Type B pancreatic cell (in vitro differentiated cells): ENCODE results near the gene ANKS1A. TPM values are rescaled to one million over a fixed set of nuclear protein-coding genes. Genes with fewer than 3 reads are reported as not detected.

Experiments
- DNase-seq: peaks from one replicate; pipeline ENCODE4 v3.0.0; 2021; ENCODE audit warnings: mixed read lengths; ENCODE audit not compliant: unreplicated experiment; ENCODE audit errors: extremely low spot score
- H3K27ac Mint-ChIP-seq: 2 replicates; pipeline ENCODE4 v1.8.0; 2021; ENCODE audit warnings: mild to moderate bottlenecking, mixed read lengths
- H3K27me3 Mint-ChIP-seq: 2 replicates; pipeline ENCODE4 v1.8.0; 2021; ENCODE audit warnings: mixed read lengths
- H3K36me3 Mint-ChIP-seq: 2 replicates; pipeline ENCODE4 v1.8.0; 2021; ENCODE audit warnings: mixed read lengths
- H3K4me1 Mint-ChIP-seq: one replicate; pipeline ENCODE4 v1.8.0; 2021; ENCODE audit warnings: mixed read lengths; ENCODE audit not compliant: unreplicated experiment
- H3K4me3 Mint-ChIP-seq: 2 replicates; pipeline ENCODE4 v1.8.0; 2021; ENCODE audit warnings: mild to moderate bottlenecking, mixed read lengths
- H3K9me3 Mint-ChIP-seq: 2 replicates; pipeline ENCODE4 v1.8.0; 2021; ENCODE audit warnings: mixed read lengths
- total RNA-seq: library from RNA; stranded (reverse); gene quantifications from 2 replicates; pipeline ENCODE4 v1.2.1, GENCODE V29; 2021; ENCODE audit warnings: low replicate concordance
- TF ChIP-seq, protein P1 (sequence below): fragments of 200-600 bp; sonication (generic); conservative IDR thresholded peaks from 2 replicates; pipeline ENCODE4 v1.5.0; 2021; ENCODE audit warnings: antibody characterized with exemption, mild to moderate bottlenecking

ANKS1A gene
- total RNA-seq, 1 donor from 2014 or later: 28.0 TPM

DNA sequence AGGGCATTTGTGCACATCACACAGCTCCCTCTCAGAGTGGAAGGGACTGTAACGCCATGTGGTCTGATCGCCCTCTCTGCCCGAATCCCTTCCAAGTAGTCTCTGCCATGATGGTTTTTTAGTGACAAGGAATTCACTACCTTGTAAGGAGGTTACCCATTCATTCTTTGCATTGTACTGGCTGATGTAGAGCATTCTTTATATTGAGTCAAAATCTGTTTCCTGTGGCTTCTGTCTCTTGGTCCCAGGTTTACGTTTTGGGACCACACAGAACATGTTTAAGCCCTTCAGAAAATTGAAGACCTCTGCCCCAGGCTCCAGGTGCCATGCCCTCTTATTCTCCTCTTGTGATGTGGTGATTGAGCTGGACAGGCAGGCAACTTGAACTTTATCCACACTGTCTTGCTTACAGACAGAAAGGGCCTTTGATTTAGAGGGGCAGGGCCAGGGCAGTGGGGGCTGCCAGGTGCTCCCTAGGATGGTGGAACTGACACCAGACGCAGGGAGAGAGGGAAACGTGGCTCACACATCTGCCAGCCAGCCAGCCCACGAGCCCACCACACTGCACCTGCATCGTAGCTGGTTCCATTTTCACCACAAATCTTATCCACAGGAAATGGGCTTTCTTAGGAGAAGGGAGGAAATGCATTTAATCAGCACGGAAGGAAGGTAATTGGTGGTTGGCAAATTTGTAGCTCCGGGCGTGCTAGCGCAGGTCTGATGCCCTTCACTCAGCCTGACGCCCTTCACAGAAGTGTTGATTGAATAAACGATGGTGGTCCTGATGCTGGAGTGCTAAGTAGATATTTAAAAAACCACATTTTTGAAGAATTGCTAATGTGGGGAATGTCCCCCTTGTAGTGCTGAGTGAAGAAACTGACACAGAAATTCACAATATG, 173.9 kb downstream of the ANKS1A start:
- H3K36me3 Mint-ChIP-seq: peaks cover 5% of the 10 kb centered on the region
- H3K9me3 Mint-ChIP-seq: no peaks in the 10 kb centered on the region
- no peaks in the 10 kb centered on the region for H3K27me3 Mint-ChIP-seq
- no peak overlapping the region for H3K4me3 Mint-ChIP-seq
- TF ChIP-seq, protein P1, sequence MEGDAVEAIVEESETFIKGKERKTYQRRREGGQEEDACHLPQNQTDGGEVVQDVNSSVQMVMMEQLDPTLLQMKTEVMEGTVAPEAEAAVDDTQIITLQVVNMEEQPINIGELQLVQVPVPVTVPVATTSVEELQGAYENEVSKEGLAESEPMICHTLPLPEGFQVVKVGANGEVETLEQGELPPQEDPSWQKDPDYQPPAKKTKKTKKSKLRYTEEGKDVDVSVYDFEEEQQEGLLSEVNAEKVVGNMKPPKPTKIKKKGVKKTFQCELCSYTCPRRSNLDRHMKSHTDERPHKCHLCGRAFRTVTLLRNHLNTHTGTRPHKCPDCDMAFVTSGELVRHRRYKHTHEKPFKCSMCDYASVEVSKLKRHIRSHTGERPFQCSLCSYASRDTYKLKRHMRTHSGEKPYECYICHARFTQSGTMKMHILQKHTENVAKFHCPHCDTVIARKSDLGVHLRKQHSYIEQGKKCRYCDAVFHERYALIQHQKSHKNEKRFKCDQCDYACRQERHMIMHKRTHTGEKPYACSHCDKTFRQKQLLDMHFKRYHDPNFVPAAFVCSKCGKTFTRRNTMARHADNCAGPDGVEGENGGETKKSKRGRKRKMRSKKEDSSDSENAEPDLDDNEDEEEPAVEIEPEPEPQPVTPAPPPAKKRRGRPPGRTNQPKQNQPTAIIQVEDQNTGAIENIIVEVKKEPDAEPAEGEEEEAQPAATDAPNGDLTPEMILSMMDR: no peak
- peaks cover 9% of the 10 kb centered on the region for H3K4me1 Mint-ChIP-seq
- peak overlapping the region; percentile 9 for H3K27ac Mint-ChIP-seq
- DNase-seq: no peak

DNA sequence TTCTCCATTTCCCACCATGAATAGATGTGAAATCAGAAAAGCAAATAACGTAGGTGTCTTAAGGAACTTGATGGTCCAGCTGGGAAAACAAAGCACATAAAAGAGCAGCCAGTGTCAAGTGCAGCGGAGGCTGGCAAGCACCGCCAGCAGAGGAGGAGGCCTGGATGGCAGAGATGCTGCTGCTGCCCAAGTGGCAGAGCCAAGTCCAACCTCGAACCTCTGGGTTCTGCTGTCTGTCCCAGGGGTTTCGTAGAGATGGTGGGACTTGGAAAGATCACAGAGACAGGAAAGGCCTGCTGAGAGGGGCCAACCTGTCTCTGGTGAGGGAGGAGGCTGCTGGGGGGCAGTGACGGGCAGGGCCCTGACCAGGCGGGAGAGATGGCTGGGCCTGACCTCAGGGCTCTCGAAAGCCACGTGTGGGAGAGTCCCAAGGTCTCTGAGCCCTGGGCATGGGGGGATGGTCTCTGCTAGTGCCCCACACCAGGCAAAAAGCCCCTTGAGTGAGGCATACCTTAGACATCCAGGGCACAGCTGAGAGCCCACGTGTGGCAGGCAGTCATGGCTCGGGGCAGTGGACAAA, 174.7 kb downstream of the ANKS1A start:
- H3K36me3 Mint-ChIP-seq: peaks cover 8% of the 10 kb centered on the region
- no peak for DNase-seq
- H3K27ac Mint-ChIP-seq: peak overlapping the region; percentile 29
- no peaks in the 10 kb centered on the region for H3K9me3 Mint-ChIP-seq
- TF ChIP-seq, protein P1: no peak
- no peaks in the 10 kb centered on the region for H3K27me3 Mint-ChIP-seq
- H3K4me1 Mint-ChIP-seq: peaks cover 5% of the 10 kb centered on the region
- H3K4me3 Mint-ChIP-seq: no peak overlapping the region

DNA sequence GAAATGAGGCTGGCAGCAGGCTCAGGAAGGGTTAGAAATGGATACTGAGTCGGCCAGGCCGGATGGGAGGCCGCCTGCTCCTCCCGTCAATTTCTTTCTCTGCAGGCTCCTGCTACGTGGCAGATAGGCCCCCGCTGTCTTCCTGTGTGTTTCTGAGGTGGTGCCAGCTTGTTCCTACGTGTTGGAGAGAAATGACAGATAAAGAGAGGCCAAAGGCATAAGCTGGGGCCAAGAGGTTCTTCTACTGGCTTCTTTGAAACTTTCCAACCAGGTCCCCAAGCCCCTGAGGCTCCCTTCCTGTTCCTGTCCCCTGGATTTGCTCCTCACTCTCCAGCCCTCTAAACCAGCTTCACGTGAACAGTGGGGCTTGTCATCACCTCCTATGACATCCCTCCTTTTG, 175.2 kb downstream of the ANKS1A start:
- TF ChIP-seq, protein P1: no peak
- Mint-ChIP-seq H3K27me3 (no peaks in the 10 kb centered on the region), H3K27ac (peak overlapping the region; percentile 29), H3K4me3 (no peak overlapping the region), H3K4me1 (peaks cover 5% of the 10 kb centered on the region), H3K36me3 (peaks cover 8% of the 10 kb centered on the region), H3K9me3 (no peaks in the 10 kb centered on the region)
- no peak for DNase-seq

DNA sequence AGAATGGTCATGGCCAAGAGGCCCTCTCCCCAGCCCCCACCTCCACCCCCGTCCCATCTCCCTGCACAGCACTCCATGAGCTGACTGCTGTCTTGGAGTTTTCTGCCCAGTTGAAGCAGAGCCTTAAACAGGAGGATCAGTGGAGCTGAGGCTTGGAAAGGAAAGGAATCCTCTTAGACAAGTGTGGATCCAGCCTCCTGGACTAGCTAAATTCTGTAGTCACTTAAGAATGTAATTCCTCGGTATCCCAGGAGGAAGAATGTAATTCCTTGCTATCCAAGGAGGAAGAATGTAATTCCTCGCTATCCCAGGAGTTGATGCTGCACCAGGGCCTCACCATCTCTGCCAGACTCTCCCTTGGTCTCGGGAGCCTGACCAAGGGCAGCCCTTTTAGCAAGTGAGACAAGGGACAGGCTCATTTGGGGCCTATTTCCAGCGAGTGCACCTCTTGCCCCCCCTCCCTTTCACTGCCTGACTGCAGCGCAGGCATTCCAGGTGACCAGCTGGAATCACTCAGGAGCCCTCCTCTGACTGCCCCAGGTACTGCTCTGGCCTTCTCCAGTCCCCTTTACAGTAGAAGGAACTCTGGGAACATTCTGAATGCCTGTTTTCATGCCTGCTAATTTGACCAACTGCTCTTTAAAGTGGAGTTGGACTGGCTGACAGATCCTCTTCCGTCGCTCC, 175.8 kb downstream of the ANKS1A start:
- Mint-ChIP-seq H3K27ac (no peak overlapping the region), H3K27me3 (no peaks in the 10 kb centered on the region), H3K4me3 (no peak overlapping the region), H3K4me1 (peaks cover 5% of the 10 kb centered on the region), H3K9me3 (no peaks in the 10 kb centered on the region), H3K36me3 (peaks cover 8% of the 10 kb centered on the region)
- TF ChIP-seq, protein P1: no peak
- no peak for DNase-seq

DNA sequence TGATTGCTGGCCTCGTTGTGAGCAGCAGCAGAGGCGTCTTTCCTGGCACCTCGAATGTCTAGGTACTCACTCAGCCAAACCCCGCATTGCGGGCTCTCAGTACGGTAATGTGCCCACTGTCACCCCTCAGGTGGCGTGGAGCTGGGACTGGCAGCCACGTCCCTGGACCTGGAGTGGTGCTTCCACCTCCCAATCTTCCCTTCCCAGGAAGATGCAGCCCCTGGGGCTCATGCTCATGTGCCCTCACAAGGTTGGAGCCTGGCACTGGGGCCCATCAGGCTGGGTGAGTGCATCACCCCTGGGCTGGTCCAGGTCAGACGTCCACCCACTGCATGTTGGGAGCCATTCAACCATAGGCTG, 176.4 kb downstream of the ANKS1A start:
- no peaks in the 10 kb centered on the region for H3K27me3 Mint-ChIP-seq
- H3K4me1 Mint-ChIP-seq: peaks cover 5% of the 10 kb centered on the region
- no peaks in the 10 kb centered on the region for H3K9me3 Mint-ChIP-seq
- TF ChIP-seq, protein P1: no peak
- H3K4me3 Mint-ChIP-seq: no peak overlapping the region
- peaks cover 11% of the 10 kb centered on the region for H3K36me3 Mint-ChIP-seq
- no peak overlapping the region for H3K27ac Mint-ChIP-seq
- DNase-seq: no peak
